DMS 273 treated with DMSO at 0.1 percent for 48 hours (cell line): ENCODE measurements around the gene ERP27.

ENCODE experiments used
- DNase-seq: peaks from one replicate; lab custom pipeline; 2025; lab: John Stamatoyannopoulos, UW

Gene ERP27

DNA sequence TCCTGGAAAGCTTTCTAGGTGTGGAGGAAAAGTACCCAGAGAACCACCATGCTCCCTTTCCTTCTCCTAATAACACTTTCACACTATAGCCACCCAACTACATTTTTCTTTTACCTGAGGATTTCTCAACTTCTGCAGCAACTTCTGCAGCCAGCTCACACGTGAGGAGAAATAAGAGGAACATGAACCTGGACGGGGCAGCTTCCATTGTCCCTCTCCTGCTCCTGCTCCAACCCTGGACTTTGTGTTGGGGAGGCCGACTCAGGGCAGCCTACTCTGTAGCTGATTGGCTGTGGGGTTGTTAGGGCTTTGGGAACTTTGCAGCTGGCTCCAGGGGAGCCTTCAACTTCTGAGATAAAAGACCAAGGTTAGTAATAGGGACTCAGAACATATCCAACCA, at the start of gene ERP27:
Gene ERP27, minus strand, starts transcription at position 237 of the 400 bp plus-strand sequence. Its CDS starts 29 bp downstream, at position 208.
- no peak for DNase-seq

DNA sequence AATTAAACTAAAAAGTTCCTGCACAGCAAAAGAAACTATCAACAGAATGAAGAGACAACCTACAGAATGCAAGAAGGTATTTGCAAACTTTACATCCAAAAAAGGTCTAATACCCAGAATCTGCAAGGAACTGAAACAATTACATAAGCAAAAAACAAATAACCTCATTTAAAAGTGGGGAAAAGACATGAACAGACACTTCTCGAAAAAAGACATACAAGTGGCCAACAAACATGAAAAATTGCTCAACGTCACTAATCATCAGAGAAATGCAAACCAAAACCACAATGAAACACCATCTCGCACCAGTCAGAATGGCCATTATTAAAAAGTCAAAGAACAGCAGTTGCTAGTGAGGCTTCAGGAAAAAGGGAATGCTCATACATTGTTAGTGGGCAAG, 49.7 kb upstream of the ERP27 start:
- no peak for DNase-seq

GRCh38 chr12:14986449-14986848, 48.1 kb upstream of the ERP27 start:
- DNase-seq, result no peak

DNA sequence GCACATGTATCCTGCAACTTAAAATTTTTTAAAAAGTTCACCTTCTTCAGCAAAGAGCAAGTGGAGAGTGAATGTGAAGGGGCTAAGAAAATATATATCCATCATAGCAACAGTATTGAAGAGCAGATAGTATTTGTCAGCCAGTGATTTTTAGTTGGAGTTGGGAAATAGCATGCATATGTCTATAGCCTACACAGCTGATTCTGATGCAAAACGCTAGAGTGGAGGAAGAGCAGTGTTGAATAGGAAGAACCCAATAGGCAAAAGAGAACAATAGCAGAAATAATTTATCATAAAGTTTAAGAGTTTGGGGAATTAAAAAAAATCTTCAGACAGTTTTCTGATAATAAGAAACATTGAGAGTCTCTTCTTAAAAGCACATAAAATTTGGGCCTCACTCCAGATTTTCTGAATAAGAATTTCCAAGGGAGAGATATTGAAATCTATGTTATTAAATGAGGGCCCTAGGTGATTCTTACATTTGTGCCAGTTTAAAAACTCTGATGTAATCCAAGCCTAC, 46.5 kb upstream of the ERP27 start:
- DNase-seq, result no peak

- DNase-seq, result no peak
Measured at GRCh38 chr12:14984036-14984435, 45.7 kb upstream of the ERP27 start.

GRCh38 chr12:14982991-14983390, 44.7 kb upstream of the ERP27 start:
- DNase-seq, result no peak

- DNase-seq, result no peak
Measured at GRCh38 chr12:14982562-14982961, 44.2 kb upstream of the ERP27 start.

DNA sequence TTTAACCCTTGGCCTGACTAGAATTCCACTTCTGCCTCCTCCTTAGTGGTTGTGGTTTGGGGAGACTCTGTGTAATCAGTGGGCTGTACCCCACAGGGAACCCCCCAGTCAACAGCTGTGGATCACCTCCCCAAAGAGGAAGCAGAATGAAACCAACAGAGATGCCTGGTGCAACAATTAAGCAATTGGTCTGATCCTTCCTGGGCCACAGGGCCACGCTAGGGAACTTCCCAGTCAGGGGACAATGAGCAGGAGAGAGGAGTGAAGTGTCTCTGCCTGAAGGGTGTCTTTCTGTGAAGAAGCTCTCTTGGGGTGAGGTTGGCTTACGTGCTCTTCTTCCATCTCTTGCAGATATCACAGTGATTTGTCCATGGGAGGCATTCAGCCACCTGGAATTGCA, 42.7 kb upstream of the ERP27 start:
- no peak for DNase-seq

DNA sequence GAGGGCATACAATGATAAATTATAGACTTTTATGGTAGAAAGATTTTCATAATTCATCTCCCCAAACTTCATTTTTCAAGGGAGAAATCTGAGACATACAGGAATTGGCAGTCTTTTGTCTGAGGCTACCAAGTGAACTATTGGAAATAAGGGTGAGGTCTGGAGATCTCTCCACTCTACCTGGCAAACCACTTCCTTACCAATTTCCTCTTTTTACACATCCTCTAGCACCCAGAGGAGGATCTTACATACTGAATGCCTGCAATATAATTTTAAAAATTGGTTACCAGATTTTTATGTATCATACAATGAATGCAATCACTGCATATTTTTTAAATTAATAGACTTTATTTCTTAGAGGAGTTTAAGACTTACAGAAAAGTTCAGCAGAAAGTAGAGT, 41.1 kb upstream of the ERP27 start:
- no peak for DNase-seq

DNA sequence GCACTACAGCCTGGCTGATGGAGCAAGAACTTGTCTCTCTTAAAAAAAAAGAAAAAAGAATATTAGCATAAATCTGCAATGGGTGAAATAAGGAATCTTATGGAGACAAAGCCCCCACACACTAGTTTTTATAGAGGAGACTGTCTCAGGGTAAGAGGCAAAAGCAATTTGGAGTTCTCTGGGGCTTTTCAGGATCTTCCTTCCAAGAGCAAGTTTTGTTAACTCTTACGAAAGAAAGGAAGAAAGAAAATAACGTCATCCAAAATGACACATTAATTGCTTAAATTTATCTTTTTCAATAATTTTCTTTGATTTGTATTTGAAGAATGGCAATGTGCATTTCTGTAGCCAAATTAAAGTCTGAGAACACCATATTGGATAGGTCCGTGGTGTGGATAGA, 38.3 kb upstream of the ERP27 start:
- DNase-seq, result no peak

- no peak for DNase-seq
Measured at GRCh38 chr12:14975457-14975856, 37.1 kb upstream of the ERP27 start.

- DNase-seq, result no peak
Measured at GRCh38 chr12:14974633-14975032, 36.3 kb upstream of the ERP27 start.

DNA sequence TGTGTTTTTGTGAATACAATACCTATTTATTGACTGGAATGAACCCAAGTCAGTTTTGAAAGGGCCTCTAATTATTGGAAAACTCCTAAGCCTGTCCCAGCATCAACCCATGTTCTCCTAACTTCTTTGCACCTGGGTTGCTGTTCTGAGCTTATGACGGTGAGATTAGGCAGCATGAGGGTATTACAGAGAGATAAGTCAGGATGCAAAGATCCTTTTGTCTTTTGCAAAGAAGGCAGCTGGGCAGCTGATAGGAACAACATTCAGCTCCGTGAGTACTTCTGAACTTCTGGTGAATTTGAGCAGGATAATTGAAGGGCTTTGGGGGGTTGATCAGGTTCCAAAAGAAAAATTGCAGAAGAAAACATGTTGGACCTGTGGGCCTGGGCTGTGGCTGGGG, 34.5 kb upstream of the ERP27 start, which contains the start of gene PDE6H:
Gene PDE6H, plus strand, starts transcription at position 227 of the 400 bp plus-strand sequence. CDS start 4,971 bp downstream, outside the sequence.
- DNase-seq, result no peak

GRCh38 chr12:14970473-14970872, 32.1 kb upstream of the ERP27 start:
- DNase-seq, result no peak

GRCh38 chr12:14968478-14968877, 30.1 kb upstream of the ERP27 start:
- no peak for DNase-seq

DNA sequence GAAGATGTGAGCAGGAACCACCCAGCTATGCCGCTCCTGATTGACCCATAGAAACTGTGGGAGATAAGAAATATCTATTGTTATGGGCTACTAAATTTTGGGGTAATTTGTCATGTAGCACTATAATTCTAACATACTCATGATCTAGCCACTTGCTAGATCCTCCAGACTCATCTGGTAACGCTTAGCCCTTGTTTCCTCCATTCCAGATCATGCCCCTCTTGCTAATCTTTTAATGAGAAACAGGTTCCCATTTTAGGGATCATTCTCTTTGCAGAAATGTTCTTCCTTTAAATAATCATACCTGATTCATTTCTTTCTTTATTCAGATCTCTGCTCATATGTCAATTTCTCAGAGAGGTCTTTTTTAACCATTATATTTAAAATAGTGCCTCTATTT, 26.9 kb upstream of the ERP27 start:
- DNase-seq, result no peak

DNA sequence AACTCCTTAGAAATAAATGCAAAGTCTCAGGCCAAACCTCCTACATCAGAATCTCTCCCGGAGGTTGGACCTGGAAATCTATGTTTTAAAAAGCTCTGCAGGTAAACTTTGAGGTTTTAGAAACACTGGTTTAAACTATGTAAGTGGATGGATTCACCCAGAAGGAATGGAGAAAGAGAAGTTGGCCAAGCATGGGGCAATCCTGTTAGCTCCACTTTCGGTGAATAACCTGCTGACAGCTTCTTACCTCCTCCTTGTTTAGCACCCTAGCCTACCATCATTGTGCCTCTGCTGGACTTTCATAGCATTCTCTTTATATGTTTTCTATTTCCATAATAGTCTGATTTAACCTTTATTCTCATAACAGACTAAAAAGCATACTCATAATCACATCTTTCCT, 26.1 kb upstream of the ERP27 start:
- no peak for DNase-seq

DNA sequence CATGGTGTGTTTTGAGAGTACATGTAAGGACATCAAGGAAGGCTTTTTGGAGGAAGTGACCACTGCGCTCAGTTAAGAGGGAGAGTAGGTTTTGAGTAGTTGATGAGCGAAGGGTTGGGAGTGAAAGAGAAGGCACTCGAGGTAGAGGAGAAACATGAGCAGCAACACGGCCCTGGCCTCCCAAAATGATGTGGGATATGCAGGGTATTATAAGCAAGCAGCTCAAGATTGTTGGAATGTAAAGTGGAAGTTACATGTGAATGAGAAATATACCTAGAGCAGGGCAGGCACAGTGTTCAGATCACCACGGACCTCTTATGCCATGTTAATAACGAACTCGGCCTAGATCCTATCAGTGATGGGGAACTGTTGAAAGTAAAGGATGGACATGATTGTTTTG, 25.2 kb upstream of the ERP27 start:
- no peak for DNase-seq

DNA sequence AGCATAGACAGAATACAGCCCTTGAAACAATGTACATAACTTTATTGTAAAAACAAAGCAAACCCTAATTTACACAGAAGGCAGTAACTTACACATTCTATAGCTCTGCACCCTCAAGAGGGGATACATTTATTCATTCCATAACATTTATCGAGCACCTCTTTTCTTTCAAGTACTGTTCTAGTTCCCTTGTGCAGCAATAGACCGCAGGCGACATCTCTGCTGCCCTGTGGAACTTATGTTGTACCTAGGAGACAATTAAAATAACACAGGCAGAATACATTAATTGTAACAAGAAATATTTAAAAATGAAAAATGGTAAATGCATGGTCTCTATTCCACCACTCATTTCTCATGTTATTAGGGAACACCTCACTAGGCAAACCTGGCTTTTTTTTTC, 24.5 kb upstream of the ERP27 start:
- DNase-seq, result no peak

GRCh38 chr12:14962153-14962539, 23.8 kb upstream of the ERP27 start:
- DNase-seq, result no peak

DNA sequence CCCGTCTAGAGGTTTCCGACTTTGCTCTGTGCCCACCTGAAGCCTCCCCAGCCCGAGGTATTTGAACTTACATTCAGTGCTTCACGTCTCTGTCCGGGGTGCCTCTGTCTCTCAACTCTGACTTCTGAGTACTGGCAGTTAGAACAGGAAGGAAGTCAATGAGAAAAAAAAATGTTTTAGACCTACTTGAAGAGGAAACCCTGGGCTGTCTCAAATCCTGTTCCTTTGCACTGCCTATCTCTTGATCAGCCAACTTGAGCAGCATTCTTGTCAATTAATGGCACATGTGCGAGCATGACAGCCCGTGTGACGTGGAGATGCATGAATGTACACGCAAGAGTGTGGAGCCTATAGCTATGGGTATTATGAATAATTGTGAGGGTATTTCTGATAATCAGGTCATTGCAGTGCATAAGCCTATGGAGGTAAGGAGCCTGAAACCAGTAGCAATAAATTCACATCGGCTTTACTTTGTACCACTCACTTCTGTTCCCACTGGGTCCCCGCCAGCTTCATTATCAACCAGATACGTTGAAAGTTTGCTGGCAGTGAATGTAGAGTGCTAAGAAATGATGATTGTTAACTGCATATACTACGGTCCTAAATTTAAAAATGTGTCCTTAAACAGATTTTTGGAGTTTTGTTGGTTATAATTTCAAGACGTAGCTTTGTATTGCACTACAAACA, 23.3 kb upstream of the ERP27 start, which contains the start of gene ARHGDIB:
Gene ARHGDIB, minus strand, starts transcription at position 136 of the 687 bp plus-strand sequence. CDS start 10,889 bp downstream, outside the sequence.
- no peak for DNase-seq

GRCh38 chr12:14960548-14961465, 22.5 kb upstream of the ERP27 start:
- DNase-seq, result no peak
